Activated effector memory CD4-positive, alpha-beta T cell treated with anti-CD3 and anti-CD28 coated beads, Interleukin-2, amount 50 U/mL, for 16 hours (primary cell): Measurements from ENCODE around the gene SLC2A4.
A peak's percentile ranks its signal among the peaks of the same experiment; 100 is the strongest.
"Not testable (repeated sequence)": the region's sequence is repeated elsewhere in the genome, so short reads cannot be mapped to it uniquely, and the experiment has no call there.

Experiments used
- DNase-seq: peaks from one replicate; pipeline ENCODE4 v3.0.0-alpha.2; 2020

The SLC2A4 gene

DNA sequence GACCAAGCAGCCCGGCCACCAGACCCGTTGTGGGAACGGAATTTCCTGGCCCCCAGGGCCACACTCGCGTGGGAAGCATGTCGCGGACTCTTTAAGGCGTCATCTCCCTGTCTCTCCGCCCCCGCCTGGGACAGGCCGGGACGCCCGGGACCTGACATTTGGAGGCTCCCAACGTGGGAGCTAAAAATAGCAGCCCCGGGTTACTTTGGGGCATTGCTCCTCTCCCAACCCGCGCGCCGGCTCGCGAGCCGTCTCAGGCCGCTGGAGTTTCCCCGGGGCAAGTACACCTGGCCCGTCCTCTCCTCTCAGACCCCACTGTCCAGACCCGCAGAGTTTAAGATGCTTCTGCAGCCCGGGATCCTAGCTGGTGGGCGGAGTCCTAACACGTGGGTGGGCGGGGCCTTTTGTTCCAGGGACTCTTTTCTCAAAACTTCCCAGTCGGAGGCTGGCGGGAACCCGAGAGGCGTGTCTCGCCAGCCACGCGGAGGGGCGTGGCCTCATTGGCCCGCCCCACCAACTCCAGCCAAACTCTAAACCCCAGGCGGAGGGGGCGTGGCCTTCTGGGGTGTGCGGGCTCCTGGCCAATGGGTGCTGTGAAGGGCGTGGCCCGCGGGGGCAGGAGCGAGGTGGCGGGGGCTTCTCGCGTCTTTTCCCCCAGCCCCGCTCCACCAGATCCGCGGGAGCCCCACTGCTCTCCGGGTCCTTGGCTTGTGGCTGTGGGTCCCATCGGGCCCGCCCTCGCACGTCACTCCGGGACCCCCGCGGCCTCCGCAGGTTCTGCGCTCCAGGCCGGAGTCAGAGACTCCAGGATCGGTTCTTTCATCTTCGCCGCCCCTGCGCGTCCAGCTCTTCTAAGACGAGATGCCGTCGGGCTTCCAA, at the start of gene SLC2A4:
Gene SLC2A4, plus strand, starts transcription at position 645 of the 879 bp plus-strand sequence. Its CDS starts 217 bp downstream, at position 862.
- DNase-seq = peak; percentile 93

DNA sequence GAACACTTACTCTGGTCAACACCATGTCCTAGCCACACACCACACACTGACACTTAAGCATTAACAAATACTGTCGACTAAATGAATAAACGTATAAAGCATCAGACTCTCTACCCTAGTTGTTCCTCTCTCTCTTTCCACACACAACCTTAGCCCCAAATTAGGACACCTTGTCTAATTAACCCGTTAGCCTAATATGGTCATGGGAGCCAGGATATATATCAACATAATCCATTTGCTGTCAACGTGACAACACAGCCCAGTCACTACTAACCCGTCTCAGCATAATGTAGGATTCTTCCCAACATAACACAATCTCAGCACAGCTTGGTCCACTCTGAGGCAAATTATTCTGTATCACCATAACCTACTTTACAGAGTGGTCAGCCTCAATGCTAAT, 49.4 kb upstream of the SLC2A4 start:
- no peak for DNase-seq

DNA sequence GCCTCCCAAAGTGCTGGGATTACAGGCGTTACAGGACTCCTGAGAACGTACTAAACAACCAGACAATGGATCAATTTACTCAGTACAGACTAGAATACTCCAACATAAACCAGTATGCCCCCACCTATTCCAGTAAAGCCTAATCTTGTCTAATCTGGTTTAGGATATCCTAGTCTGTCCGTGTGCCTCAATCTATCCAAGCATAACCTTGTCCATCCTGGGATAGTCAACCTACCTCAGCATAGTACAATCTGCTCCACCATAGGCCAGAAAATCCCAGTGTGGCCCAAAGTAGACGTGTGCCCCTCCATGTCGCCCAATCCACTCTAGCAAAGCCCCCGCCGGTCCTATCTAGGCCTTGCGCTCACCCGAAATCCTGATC, 47.8 kb upstream of the SLC2A4 start:
- no peak for DNase-seq

DNA sequence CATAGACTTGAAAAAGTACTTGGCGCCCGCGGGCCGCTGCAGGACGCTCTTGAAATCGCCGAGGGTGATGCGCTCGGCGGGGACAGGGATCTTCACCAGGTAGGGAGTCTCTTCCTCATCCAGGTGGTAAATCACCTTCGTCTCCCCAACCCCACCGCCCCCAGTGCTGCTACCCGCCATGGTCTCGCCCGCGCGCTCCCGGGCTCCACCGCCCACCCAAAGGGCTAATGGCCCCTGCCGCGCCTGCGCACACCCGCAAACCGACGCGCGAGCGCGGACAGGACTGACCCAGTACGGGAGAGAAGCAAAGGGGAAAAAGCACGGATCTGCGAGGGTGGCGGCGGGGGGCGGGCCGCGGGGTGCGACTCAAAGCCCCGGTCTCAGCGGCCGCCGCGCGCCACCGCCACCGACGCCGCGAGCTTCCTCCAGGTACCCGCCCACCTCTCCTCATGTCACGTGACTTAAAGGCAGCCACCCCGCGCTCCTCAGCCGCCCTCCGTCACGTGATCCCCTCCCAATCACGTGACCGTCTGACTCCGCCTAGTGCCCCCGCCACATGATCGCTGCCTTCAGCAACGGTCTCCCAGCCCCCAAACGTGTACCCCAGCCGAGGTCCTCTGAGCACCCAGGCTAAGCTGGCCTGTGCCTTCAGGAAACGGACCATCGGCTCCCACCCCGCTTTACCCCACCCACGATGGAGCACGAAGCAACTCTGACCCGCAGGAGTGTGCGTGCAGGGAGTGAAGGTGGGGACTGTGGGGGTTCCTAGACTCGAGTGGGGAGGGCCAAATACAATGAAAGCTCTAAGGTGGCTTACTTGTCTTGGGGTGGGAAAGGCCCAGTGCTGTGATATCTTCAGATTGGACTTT, 47.2 kb upstream of the SLC2A4 start, which contains the start of gene DVL2:
Gene DVL2, minus strand, starts transcription at position 435 of the 869 bp plus-strand sequence. Its CDS starts 255 bp downstream, at position 180.
- peak; percentile 97 for DNase-seq

DNA sequence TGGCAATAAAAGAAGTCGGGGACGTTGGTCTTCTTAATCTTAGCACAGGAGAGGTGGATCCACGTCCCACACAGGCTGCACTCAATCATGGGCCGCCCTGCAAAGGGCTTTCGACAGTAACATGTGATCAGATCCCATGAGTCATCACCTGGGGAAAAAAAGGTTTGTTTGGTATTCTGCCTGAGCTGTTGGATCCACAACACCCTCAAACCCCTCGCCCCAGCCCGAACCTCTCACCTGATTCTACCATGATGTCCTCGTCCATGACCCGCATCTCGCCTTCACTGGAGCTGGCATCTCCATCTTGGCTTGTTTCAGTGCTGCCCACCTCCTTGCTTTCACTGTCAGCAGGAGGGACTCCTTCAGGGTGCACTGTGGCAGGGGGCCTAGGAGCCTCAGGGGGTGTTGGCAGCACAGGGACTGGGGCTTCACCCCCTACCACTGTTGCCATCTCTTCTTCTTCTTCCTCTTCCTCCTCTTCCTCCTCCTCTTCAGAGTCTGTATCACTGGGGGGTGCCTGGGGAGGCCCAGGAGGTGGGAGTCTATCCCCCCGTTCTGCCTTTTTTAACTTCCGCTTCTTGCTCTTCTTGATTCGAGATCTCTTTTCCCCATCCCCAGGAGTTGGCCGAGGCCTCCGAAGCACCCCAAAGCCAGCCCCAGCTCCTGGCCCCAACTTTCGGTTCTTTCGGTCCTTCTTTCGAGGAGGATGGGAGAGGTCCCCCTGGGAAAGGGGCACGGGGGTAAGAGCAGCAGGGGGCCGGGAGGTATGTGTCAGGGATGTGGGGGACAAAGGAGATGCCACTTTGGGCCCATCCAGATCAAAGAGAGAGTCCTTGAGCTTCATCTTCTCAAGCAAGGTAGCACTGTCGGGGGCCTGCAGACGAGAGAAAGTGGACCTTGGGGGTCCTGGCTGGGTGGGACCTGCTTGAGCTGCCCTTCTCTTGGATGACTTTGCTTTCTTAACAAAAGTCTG, 45.5 kb upstream of the SLC2A4 start:
- peak; percentile 70 for DNase-seq

DNA sequence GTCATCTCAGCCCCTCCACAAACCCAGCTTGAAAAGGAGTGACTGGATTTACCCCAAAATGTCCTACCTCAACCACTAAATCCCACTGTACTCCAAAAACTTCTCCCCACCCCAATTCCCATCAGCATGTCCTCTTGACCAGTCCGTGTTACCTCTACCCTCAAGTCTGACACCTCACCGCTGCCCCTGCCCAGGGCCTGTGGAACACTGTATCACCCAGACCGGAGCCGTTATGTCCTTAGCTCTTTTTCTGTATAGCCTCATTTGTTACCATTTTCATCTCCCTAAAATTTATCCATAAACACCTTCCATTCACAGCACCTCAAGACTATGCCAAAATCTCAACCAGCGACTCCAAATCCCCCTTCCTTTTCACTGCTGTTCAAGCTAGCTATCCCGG, 44.7 kb upstream of the SLC2A4 start:
- DNase-seq = no peak

DNA sequence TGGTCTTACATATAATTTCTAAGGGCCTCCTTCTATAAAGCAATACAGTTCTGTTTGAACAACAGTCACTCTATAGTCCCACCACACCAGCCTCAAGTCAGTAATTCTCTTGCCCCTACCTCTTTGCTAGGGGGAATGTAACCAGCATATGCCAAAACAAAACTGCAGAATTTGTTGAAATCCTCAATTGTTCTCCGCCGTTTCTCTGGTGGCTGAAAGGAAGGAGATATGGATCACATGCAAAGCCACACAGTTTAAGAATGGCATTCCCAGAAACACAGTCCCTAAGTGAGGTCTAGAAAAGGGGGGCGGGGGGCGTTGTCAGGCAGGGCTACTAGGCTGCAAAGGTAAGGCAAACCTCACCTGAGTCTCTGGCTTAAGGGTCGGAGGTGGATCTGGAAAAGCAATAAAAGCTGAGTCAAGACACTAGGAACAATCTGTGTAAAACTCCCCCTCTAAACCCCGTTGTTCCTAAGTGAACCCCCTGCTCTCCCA, 44.2 kb upstream of the SLC2A4 start:
- no peak for DNase-seq

DNA sequence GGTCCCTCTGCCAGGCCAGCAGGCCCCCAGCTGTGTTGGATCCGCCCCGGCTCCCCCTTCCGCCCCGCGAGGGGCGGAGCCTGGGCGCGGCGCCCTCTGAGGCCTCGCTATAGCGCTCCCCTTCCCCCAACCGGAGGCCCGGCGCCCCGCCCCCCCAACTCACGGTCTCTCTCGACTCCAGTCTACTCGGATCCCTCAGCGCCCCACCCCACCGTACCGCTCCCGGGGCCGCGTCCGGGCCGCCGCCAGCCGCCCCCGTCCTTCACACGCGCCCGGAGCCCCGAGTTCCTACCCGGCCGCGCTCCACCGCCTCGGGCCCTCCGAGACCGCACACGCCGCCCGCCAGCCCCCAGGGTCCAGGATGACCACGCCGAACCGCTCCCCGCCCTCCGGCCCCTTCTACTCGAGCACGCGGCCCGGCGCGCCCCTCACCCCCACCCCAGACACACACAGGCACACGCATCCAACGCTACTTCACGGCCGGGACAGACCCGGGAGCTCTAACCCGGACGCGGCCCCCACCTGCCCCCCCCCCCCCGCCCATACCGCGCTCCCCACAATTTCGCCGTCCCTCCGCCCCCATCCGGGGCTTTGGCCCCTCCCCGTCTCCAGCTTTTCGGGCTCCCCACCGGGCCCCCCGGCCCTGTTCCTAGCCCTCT, 43.6 kb upstream of the SLC2A4 start:
- DNase-seq = peak; percentile 94

DNA sequence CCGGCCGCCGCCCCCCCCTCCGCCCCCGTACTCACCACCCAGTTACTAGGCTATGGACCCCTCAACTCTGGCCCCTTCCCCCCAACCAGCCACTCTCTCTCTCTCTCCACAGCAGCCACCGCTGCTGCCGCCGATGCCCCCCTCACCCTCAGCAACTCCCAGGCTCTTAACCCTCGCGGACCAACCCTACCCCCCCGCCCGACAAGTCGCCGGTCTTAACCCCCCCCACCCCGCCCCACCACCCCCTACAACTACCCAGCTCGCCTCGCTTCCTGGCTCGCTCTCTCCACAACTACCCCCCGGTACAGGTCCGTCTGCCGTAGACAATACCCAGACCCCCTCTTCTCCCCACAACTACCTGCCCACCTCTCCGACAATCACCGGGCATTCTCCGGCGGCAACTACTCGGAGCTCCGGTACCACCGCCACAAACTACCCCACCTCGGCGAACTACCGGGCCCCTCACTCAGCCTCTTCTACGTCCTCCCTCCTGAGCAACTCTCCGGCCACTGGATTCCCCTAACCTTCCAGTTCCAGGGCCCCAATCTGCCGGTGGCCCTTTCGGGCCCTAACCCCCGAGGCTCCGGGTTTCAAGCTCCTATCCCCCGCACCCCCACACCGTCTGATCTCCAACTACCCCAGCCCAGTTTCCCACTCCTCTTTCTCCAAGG, 43.0 kb upstream of the SLC2A4 start:
- DNase-seq = peak; percentile 74

DNA sequence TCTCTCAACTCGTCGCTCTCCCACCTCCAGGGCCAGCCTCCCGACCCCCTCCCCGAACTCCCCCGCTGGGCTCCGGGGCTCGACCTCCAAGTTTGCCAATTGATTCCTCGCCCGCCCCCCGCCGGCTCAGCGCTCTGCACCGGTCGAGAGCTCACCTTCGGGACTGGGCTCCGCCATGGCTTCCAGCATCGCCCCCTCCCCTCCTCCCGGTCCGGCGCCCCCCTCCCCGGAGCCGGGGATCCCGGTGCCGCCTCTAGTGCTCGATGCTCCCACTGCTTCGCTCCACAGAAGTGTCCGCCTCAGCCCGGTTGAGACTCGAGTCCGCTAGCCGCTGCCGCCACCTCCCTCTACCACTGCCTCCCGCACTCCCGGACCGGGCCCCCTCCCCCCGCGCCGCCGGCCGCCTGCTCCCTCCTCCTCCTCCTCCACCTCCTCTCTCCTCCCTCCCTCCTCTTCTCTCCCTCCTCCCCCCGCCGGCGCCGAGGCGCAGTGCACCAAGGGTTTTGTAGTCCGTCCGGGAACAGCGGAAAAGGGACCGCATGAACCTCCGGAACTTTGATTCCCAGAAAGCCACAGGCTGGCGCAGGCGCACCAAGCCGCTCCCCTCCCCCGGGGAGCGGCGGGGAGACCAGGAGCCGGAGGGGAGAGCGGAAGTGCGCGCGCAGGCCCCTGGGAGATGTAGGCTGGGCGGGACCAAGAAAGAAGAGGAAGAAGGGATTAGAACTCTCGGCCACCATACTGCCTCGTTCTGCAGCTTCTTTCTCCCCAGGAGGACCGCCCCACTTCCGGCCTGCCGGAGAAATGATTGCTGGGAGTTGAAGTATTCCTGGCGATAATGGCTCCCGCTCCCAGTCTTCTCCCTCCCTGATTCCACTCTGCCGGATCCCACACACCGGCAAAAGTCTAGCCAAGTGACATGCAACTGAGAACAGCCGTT, 42.2 kb upstream of the SLC2A4 start, which contains the start of gene PHF23:
Gene PHF23, minus strand, starts transcription at position 367 of the 937 bp plus-strand sequence. Its CDS starts 178 bp downstream, at position 189.
- DNase-seq = peak; percentile 99

DNA sequence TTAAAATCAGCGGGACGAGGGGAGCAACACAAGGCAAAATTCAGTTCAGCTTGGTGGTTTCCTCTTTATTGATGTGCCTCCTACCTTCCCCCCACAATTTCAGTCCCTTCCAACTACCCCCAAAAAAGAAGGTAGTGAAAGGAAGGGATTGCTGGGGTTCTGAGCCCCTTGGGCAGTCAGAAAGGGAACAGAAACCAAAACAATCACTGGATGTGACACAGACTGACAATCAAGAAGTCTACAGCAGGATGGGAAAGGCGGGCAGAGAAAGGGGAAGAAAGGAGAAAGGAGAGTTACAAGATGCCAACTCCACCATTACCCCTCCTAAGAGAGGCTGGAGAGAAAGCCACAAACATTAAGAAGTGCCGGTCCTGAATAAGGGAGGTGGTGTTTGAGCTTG, 41.1 kb upstream of the SLC2A4 start:
- DNase-seq = no peak

DNA sequence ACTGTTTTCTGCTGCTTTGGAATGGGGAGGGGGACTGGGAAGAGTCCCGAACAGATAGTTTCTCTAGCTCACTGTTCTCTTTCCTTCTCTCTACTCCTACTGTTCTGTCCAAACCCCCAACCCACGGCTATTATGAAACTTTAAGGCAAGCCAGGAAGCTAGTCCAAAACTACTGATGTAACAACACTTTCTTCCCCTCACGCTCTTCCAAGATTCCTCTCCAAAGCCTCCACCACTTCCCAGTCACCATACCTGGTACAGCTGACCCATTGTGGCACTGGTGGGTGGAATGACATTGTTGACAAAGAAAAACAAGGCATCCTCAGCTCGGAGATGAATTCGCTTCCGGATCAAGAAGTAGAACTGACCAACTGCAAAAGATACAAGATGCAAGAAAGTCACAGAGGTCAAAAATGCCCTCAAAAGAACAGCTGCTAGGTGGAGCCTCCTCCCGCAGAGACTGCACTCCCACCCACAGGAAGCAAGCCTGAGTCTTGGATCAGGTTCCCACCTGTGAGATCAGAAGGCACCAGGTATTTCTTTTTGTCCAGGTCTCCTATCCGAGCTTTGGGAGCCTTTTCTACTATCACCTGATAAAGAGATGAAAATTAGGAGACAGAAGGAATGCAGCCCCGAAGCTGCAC, 40.3 kb upstream of the SLC2A4 start:
- DNase-seq = no peak

DNA sequence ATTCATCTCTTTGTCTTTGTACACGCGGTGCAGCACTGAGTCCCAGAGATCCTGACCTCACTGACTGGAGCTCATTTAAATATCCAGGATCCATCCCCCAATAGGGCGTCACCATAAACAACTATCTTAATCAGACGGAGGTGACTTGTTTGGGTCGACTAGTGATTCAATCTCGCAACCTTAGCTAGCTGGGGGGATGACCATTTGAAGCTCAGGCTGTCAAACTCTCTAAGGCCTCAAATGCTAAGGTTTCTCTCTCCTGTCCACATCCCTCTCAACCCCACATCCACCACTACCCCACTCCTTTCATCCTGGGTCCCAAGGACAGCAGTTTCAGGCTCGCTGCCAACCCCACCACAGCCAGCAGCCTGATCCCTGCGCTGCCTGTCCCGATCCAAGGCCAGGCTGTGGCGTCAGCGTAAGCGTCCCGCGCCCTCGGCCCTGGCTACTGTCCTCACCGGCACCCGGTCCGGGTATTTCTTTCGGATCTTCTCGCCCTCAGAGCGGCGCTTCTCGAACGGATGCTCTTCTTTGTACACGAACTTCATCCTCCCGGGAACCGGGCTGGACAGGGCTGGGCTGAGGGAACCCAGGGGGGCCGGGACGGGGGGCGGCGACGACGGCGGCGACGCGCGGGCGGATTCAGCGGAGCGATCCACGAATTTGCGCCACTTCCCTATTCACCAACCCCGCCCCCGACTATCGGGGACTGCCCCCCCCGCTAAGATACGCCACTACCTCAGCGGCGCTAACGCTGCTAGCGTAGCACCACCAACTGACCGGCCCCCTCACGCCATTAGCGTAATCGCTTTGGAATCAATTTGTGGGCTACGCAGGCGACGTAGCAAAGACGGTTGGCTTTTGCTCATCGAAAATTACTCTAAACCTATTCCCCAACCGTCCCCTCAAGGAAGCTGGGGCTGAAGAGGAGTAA, 39.5 kb upstream of the SLC2A4 start, which contains the start of gene GABARAP:
Gene GABARAP, minus strand, starts transcription at position 667 of the 934 bp plus-strand sequence. Its CDS starts 119 bp downstream, at position 548.
- peak; percentile 97 for DNase-seq

DNA sequence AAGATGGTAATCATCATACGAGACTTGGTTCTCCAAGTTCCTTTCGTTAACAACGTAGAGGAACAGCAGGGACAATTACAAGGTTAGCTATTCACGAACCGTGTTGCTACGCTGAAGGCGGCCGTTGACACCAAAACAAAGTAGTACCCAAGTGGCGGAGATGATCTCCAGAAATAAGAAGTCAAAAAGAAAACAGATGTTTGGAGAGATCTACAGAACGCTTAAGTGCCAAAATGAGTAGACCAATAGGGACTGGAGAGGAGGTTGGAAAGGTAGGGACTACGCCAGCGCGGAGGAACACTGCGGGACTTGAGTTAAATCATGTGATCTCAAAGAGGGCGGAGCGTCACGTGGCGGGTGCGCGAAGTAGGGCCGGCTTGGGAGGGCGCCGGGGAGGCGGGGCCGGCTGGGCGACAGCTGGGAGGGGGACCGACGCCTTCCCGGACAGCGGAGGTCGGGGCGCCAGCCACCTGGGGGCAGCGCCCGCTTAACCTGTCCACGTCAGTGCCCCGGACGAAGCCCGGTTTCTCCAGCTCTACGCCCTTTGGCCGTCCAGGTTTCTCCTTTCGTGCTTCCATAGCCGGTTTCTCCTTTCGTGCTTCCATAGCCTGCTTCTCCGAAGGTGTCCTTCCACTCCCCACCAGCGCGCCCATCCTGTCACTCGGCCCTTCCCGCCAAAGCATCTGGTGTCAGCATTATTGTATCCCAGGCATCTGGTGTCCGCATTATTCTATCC, 38.6 kb upstream of the SLC2A4 start:
- DNase-seq = peak; percentile 97

DNA sequence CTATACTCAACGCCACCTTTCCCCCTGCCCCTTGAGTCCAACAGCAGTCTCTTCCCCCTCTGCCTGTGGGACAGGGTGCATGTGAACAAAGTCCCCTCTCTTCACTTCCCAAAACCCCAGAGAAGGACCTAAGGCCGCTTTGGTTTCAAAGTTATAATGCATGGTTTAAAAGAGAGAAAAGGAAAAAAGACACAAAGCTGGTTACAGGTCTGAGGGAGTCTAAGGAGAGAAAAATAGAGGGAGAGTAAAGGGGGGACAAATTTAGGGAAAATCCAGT, 38.1 kb upstream of the SLC2A4 start:
- DNase-seq = no peak

DNA sequence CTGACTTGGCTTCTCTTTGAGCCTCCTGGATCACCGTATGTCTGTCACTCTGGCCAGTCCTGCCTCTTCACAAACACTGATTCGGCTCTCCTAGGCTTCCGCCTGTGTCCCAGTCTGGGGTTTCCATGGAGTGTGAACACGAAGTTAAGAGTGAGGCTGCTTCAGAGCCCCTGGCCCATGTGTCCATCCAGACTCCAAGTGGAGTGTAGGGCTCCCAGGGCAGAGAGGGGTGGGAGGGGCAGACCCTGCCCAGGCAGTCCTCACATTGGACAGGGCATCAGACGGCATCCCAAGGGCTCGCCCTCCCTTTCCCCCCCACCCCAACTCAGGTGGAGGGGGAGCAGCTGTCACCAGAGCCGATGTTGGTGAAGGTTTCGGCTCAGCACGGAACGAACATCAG, 37.7 kb upstream of the SLC2A4 start:
- not testable (repeated sequence) for DNase-seq

DNA sequence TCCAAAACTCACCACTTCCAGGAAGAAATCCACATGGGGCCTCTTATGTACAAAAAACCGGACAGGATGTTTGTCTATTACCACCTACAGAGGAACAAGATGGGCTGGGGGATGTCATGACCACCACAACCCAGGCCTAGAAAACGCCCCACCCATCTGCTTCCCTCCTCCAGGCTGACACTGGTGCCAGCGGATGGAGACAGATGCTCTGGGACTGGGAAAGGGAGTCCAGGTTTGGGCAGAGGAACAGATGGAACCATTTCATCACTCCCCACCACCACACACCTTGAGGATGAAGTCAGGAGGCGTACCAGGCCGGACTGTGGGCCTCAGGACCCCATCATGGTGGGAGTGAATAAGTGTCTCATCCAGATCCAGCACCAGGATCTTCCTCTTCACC, 34.7 kb upstream of the SLC2A4 start:
- DNase-seq = no peak
